GM13977 (cell line): ENCODE measurements around the gene MAP3K14.

Experiments
- DNase-seq: peaks from one replicate; pipeline ENCODE4 v3.0.0; 2012; ENCODE audit warnings: low spot score
- in situ Hi-C: fragments of 300-500 bp; cut with MboI; formaldehyde crosslinking; loops from one replicate; pipeline ENCODE4 v1.12.0; 2022; ENCODE audit warnings: low sequenced_read_pairs, low pct_unique_long_range_greater_than_20kb, mixed read lengths, inconsistent platforms; ENCODE audit not compliant: unreplicated experiment
- TF ChIP-seq, protein P1 (sequence below): IDR thresholded peaks from 2 replicates; pipeline ENCODE4 v1.5.1; 2012; ENCODE audit warnings: mild to moderate bottlenecking, control low read depth; ENCODE audit not compliant: insufficient read depth; ENCODE audit errors: extremely low read depth, missing control alignments

MAP3K14 gene

DNA sequence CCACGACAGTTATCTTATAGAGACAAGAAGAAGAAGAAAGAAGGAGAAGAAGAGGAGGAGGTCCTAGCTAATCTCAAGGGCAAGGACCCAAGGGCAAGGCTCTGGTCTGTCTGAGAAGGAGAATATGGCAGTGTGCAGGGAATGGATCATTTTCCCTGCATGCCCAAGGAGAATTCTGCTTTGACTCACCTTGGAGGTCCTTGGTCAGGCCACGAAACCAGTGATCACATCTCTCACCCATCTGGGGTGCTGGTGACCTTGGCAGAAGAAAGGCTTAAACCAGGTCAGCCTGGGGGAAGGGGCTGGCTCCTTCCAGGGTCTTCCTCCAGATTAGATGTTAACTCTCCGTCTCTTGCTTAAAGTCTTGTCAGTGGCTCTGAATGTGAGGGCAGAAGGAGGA lies 96.7 kb downstream of the MAP3K14 start:
- in situ Hi-C loops: no loop called here
- TF ChIP-seq, protein P1, sequence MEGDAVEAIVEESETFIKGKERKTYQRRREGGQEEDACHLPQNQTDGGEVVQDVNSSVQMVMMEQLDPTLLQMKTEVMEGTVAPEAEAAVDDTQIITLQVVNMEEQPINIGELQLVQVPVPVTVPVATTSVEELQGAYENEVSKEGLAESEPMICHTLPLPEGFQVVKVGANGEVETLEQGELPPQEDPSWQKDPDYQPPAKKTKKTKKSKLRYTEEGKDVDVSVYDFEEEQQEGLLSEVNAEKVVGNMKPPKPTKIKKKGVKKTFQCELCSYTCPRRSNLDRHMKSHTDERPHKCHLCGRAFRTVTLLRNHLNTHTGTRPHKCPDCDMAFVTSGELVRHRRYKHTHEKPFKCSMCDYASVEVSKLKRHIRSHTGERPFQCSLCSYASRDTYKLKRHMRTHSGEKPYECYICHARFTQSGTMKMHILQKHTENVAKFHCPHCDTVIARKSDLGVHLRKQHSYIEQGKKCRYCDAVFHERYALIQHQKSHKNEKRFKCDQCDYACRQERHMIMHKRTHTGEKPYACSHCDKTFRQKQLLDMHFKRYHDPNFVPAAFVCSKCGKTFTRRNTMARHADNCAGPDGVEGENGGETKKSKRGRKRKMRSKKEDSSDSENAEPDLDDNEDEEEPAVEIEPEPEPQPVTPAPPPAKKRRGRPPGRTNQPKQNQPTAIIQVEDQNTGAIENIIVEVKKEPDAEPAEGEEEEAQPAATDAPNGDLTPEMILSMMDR: no peak
- DNase-seq: no peak

DNA sequence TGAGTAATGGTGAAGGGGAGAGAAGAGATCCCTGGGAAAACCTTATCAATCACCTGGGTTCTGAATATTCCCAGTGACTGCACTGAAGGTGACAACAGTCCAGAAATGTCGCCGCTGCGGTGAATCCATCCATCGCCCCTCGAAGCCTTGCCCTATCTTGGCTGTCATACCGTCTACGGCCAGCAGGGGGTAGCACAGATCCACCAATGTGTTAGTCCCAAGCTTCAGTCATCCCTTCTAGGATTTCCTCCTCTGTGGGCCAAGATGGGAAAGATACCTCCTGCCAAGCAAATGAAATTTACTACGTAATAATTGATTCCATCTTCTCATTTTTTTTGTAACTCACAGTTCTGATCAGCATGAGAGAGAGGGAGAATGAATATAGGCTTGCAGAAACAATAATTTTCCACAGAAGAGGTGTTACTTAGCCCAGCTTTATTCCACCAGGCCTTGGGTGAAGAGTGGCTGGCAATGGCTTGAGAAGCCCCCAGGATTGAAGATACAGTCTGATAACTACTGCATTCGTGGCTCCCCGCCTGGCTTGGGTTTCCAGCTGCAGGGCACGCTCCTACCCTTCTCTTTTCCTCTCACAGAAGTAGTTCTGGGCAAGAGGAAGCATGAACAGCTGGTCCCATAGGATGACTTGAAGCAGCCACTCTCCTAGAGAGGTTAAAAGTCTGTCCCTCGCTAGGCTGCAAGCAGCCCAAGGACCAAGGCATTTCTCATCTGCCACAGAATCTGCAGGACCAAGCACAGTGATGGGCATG lies 97.7 kb downstream of the MAP3K14 start:
- in situ Hi-C loops: no loop called here
- peak; percentile 79 for DNase-seq
- TF ChIP-seq, protein P1: peak; percentile 95
